ENCODE measurements around the gene SEC16A.

SEC16A gene

GRCh38 chr9:136397643-136398042 is 85.2 kb downstream of the SEC16A start:
- peaks cover 29% of the 10 kb centered on the region for H3K4me1 ChIP-seq (ENCODE audit: insufficient read depth, low read length)
- no peak overlapping the region for H2AFZ ChIP-seq (ENCODE audit: low read depth, low read length)
- no peaks in the 10 kb centered on the region for H3K9me3 ChIP-seq (ENCODE audit: low read length)
- H3K27me3 ChIP-seq (ENCODE audit: insufficient read depth, low read length) = no peaks in the 10 kb centered on the region
- no peak overlapping the region for H3K4me3 ChIP-seq (ENCODE audit: low read length)
- peaks cover 58% of the 10 kb centered on the region for H3K36me3 ChIP-seq (ENCODE audit: insufficient read depth, low read length)

- Histone ChIP-seq H3K4me3 (ENCODE audit: low read length) (no peak overlapping the region), H3K36me3 (ENCODE audit: insufficient read depth, low read length) (peaks cover 65% of the 10 kb centered on the region), H3K27me3 (ENCODE audit: insufficient read depth, low read length) (no peaks in the 10 kb centered on the region), H3K4me1 (ENCODE audit: insufficient read depth, low read length) (peaks cover 17% of the 10 kb centered on the region), H3K9me3 (ENCODE audit: low read length) (no peaks in the 10 kb centered on the region), H2AFZ (ENCODE audit: low read depth, low read length) (no peak overlapping the region)
These were observed 86.7 kb downstream of the SEC16A start for GRCh38 chr9:136396219-136396515.

- Histone ChIP-seq H3K27me3 (ENCODE audit: insufficient read depth, low read length) (no peaks in the 10 kb centered on the region), H3K4me1 (ENCODE audit: insufficient read depth, low read length) (peaks cover 17% of the 10 kb centered on the region), H3K9me3 (ENCODE audit: low read length) (no peaks in the 10 kb centered on the region), H3K4me3 (ENCODE audit: low read length) (no peak overlapping the region), H3K36me3 (ENCODE audit: insufficient read depth, low read length) (peaks cover 66% of the 10 kb centered on the region), H2AFZ (ENCODE audit: low read depth, low read length) (no peak overlapping the region)
These were observed 87.3 kb downstream of the SEC16A start for GRCh38 chr9:136395345-136396218.

- H3K36me3 ChIP-seq (ENCODE audit: insufficient read depth, low read length) = peaks cover 66% of the 10 kb centered on the region
- H3K27me3 ChIP-seq (ENCODE audit: insufficient read depth, low read length) = no peaks in the 10 kb centered on the region
- no peak overlapping the region for H3K4me3 ChIP-seq (ENCODE audit: low read length)
These were observed 87.9 kb downstream of the SEC16A start for GRCh38 chr9:136395020-136395340.

GRCh38 chr9:136394312-136395019 is 88.4 kb downstream of the SEC16A start:
- Histone ChIP-seq H2AFZ (ENCODE audit: low read depth, low read length) (no peak overlapping the region), H3K9me3 (ENCODE audit: low read length) (no peaks in the 10 kb centered on the region), H3K4me1 (ENCODE audit: insufficient read depth, low read length) (peaks cover 11% of the 10 kb centered on the region), H3K4me3 (ENCODE audit: low read length) (no peak overlapping the region), H3K27me3 (ENCODE audit: insufficient read depth, low read length) (no peaks in the 10 kb centered on the region), H3K36me3 (ENCODE audit: insufficient read depth, low read length) (peaks cover 71% of the 10 kb centered on the region)

More at GRCh38 chr9:136395020-136395340, 87.9 kb downstream of the SEC16A start:
- Histone ChIP-seq H3K4me1 (ENCODE audit: insufficient read depth, low read length) (peaks cover 12% of the 10 kb centered on the region), H2AFZ (ENCODE audit: low read depth, low read length) (no peak overlapping the region), H3K9me3 (ENCODE audit: low read length) (no peaks in the 10 kb centered on the region)

GRCh38 chr9:136393531-136393930 is 89.3 kb downstream of the SEC16A start:
- Histone ChIP-seq H3K4me3 (ENCODE audit: low read length) (no peak overlapping the region), H3K9me3 (ENCODE audit: low read length) (no peaks in the 10 kb centered on the region), H3K36me3 (ENCODE audit: insufficient read depth, low read length) (peaks cover 81% of the 10 kb centered on the region), H2AFZ (ENCODE audit: low read depth, low read length) (no peak overlapping the region), H3K4me1 (ENCODE audit: insufficient read depth, low read length) (peaks cover 1% of the 10 kb centered on the region), H3K27me3 (ENCODE audit: insufficient read depth, low read length) (no peaks in the 10 kb centered on the region)

DNA sequence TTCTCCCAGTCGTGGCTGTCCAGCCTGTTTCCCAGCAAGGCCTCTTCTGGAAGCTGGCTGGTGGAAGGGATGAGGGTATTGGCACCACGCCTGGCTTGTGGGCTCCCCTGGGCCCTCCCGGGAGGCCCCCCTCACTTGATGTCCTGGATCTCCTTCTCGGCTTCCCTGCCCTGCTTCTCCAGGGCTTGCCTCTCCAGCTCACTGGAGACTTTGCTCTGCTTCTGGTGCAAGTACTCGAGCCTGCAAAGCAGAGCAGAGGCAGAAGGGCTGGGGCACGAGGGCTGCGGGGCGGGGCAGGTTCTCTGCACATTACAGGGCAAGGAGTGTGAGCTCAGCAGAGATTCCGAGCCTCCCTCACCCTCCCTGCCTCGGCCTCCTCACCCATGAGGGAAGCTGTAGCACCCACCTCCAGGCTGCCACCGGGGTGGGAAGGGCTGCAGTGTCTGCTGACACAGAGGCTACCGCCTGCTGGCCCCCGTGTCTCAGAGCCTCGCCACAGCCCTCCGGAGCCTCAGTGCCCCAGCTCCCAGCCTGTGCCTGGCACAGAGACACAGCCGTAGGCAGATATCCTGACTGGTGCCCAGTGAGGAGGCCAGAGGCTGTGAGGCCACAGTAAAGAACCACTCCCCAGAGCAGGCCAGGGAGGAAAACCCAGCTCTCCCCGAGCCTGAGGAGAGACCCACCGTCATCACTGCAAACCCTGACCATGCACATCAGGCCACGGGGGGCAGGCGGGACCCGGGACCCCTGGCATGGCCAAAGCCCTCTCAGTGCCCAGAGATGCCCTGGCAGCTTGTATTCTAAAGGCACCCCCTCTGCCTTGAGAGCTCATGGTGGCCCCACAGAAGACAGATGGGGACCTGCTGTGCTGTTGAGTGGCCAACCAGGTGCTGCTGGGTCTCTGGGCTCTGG is 90.0 kb downstream of the SEC16A start:
- Histone ChIP-seq H3K4me3 (ENCODE audit: low read length) (no peak overlapping the region), H3K9me3 (ENCODE audit: low read length) (no peaks in the 10 kb centered on the region), H3K4me1 (ENCODE audit: insufficient read depth, low read length) (no peaks in the 10 kb centered on the region), H3K27me3 (ENCODE audit: insufficient read depth, low read length) (no peaks in the 10 kb centered on the region), H2AFZ (ENCODE audit: low read depth, low read length) (no peak overlapping the region), H3K36me3 (ENCODE audit: insufficient read depth, low read length) (peaks cover 83% of the 10 kb centered on the region)

- peaks cover 87% of the 10 kb centered on the region for H3K36me3 ChIP-seq (ENCODE audit: insufficient read depth, low read length)
- H2AFZ ChIP-seq (ENCODE audit: low read depth, low read length) = no peak overlapping the region
- H3K4me3 ChIP-seq (ENCODE audit: low read length) = no peak overlapping the region
- no peaks in the 10 kb centered on the region for H3K4me1 ChIP-seq (ENCODE audit: insufficient read depth, low read length)
- no peaks in the 10 kb centered on the region for H3K9me3 ChIP-seq (ENCODE audit: low read length)
- no peaks in the 10 kb centered on the region for H3K27me3 ChIP-seq (ENCODE audit: insufficient read depth, low read length)
These were observed 90.9 kb downstream of the SEC16A start for GRCh38 chr9:136391737-136392537.
